Muscle layer of duodenum (tissue), 2 donors: ENCODE results near the gene NOSIP.
A peak's percentile ranks its signal among the peaks of the same experiment; 100 is the strongest.

ENCODE experiments used
- H3K27ac ChIP-seq: one replicate; pipeline ENCODE4 v1.7.0; 2013; ENCODE audit warnings: mild to moderate bottlenecking, low read length
- H3K27me3 ChIP-seq: one replicate; pipeline ENCODE4 v1.7.0; 2013; ENCODE audit warnings: low read depth, mild to moderate bottlenecking, control low read depth, low read length
- H3K36me3 ChIP-seq, 2 donors: one replicate each; pipeline ENCODE4 v1.7.0; 2013; ENCODE audit warnings: low read length in 2 of 2, control low read depth in 1 of 2, mild to moderate bottlenecking in 1 of 2; ENCODE audit not compliant: insufficient read depth in 2 of 2, control insufficient read depth in 1 of 2
- H3K4me1 ChIP-seq, 2 donors: one replicate each; pipeline ENCODE4 v1.7.0; 2013; ENCODE audit warnings: low read length in 2 of 2, mild to moderate bottlenecking in 2 of 2, control low read depth in 1 of 2, moderate library complexity in 1 of 2; ENCODE audit not compliant: insufficient read depth in 2 of 2, control insufficient read depth in 1 of 2
- H3K4me3 ChIP-seq, 2 donors: one replicate each; pipeline ENCODE4 v1.7.0; 2013; ENCODE audit warnings: low read length in 2 of 2, low read depth in 1 of 2, mild to moderate bottlenecking in 1 of 2
- H3K9me3 ChIP-seq, 2 donors: one replicate each; pipeline ENCODE4 v1.7.0; 2013; ENCODE audit warnings: low read length in 2 of 2, control low read depth in 1 of 2, mild to moderate bottlenecking in 1 of 2; ENCODE audit not compliant: control insufficient read depth in 1 of 2
- donor health status: healthy.

Gene NOSIP

GRCh38 chr19:49538643-49539042 lies 41.7 kb downstream of the NOSIP start:
- H3K36me3 ChIP-seq: peaks cover 11 to 16% of the 10 kb centered on the region in 2 donors
- H3K4me1 ChIP-seq: peaks cover 0 to 5% of the 10 kb centered on the region in 2 donors

DNA sequence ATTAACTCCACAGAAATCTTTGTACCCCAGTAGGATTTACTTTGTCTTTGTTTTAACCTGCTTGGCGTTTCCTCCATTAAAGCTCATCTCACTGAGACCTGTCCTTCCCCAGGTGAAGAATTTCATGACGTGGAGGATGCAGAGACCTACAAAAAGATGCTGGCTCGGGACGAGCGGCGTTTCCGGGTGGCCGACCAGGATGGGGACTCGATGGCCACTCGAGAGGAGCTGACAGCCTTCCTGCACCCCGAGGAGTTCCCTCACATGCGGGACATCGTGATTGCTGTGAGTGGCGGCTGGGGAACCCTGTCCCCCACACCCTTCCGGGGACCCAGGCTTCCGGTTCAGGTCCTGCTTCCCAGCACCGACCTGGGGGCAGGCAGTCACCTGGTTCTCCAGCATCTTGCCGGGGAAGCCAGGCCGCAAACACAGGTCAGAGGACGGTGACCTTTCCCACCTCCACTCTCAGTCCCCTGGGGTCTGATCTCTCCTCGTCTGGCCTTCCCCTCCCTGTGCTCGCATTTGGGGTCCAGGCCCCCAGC lies 43.4 kb downstream of the NOSIP start:
- H3K27me3 ChIP-seq: no peaks in the 10 kb centered on the region
- H3K9me3 ChIP-seq: no peaks in the 10 kb centered on the region

More at GRCh38 chr19:49538643-49539042, 41.7 kb downstream of the NOSIP start:
- H3K4me3 ChIP-seq: no peak overlapping the region
- no peak overlapping the region for H3K27ac ChIP-seq
- no peaks in the 10 kb centered on the region for H3K27me3 ChIP-seq
- H3K9me3 ChIP-seq: no peaks in the 10 kb centered on the region

GRCh38 chr19:49534632-49535385 lies 45.5 kb downstream of the NOSIP start:
- peaks cover 0 to 10% of the 10 kb centered on the region in 2 donors for H3K4me1 ChIP-seq
- peak overlapping the region; percentile 39 to 73 for H3K4me3 ChIP-seq
- H3K27ac ChIP-seq: no peak overlapping the region
- H3K27me3 ChIP-seq: no peaks in the 10 kb centered on the region
- H3K9me3 ChIP-seq: no peaks in the 10 kb centered on the region
- H3K36me3 ChIP-seq: peaks cover 10 to 11% of the 10 kb centered on the region in 2 donors

More for the DNA sequence above, 43.4 kb downstream of the NOSIP start:
- no peak overlapping the region for H3K27ac ChIP-seq
- peaks cover 0 to 10% of the 10 kb centered on the region in 2 donors for H3K4me1 ChIP-seq
- H3K4me3 ChIP-seq: no peak overlapping the region
- H3K36me3 ChIP-seq: peaks cover 10 to 11% of the 10 kb centered on the region in 2 donors

GRCh38 chr19:49533551-49534488 lies 46.5 kb downstream of the NOSIP start:
- Histone ChIP-seq H3K4me1 (peaks cover 0 to 10% of the 10 kb centered on the region in 2 donors), H3K36me3 (peaks cover 4 to 5% of the 10 kb centered on the region in 2 donors), H3K4me3 (peak overlapping the region; percentile 39 to 73), H3K9me3 (no peaks in the 10 kb centered on the region), H3K27ac (no peak overlapping the region), H3K27me3 (no peaks in the 10 kb centered on the region)

- Histone ChIP-seq H3K4me3 (no peak overlapping the region), H3K9me3 (no peaks in the 10 kb centered on the region), H3K27me3 (no peaks in the 10 kb centered on the region), H3K36me3 (no peaks in the 10 kb centered on the region), H3K27ac (no peak overlapping the region), H3K4me1 (peaks cover 0 to 16% of the 10 kb centered on the region in 2 donors)
These were observed 49.6 kb downstream of the NOSIP start for GRCh38 chr19:49530708-49531107.

DNA sequence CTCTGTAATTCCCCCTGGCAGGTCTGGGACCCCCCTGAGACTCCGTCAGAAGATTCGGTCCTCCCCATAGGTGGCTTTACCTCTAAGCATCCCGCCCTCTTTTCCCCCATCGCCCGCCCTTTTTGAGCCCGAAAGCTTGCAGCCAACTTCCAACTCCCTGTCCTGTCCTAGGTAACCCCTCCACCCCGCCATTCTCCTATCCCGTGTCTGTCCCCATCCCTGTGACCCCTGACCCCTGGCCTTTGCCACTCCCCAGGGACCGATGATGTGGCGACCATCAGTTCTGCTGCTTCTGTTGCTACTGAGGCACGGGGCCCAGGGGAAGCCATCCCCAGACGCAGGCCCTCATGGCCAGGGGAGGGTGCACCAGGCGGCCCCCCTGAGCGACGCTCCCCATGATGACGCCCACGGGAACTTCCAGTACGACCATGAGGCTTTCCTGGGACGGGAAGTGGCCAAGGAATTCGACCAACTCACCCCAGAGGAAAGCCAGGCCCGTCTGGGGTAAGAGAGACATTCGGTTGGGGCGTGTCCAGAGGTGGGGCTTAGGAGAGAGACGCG lies 52.1 kb downstream of the NOSIP start:
- Histone ChIP-seq H3K27ac (no peak overlapping the region), H3K4me3 (peak overlapping the region; percentile 33 to 65), H3K27me3 (no peaks in the 10 kb centered on the region), H3K36me3 (peaks cover 0 to 13% of the 10 kb centered on the region in 2 donors), H3K9me3 (no peaks in the 10 kb centered on the region), H3K4me1 (peaks cover 0 to 9% of the 10 kb centered on the region in 2 donors)

- Histone ChIP-seq H3K27me3 (no peaks in the 10 kb centered on the region), H3K4me1 (peaks cover 0 to 6% of the 10 kb centered on the region in 2 donors), H3K4me3 (no peak overlapping the region), H3K36me3 (peaks cover 0 to 13% of the 10 kb centered on the region in 2 donors), H3K27ac (no peak overlapping the region), H3K9me3 (no peaks in the 10 kb centered on the region)
These were observed 55.4 kb downstream of the NOSIP start for GRCh38 chr19:49524812-49525455.

- no peaks in the 10 kb centered on the region for H3K9me3 ChIP-seq
- H3K27ac ChIP-seq: no peak overlapping the region
- peaks cover 0 to 13% of the 10 kb centered on the region in 2 donors for H3K36me3 ChIP-seq
- H3K27me3 ChIP-seq: no peaks in the 10 kb centered on the region
- H3K4me3 ChIP-seq: no peak overlapping the region
- no peaks in the 10 kb centered on the region for H3K4me1 ChIP-seq
These were observed 59.5 kb downstream of the NOSIP start for GRCh38 chr19:49520705-49521319.

- no peaks in the 10 kb centered on the region for H3K27me3 ChIP-seq
- no peak overlapping the region for H3K4me3 ChIP-seq
- H3K27ac ChIP-seq: no peak overlapping the region
- peaks cover 0 to 5% of the 10 kb centered on the region in 2 donors for H3K36me3 ChIP-seq
- H3K9me3 ChIP-seq: no peaks in the 10 kb centered on the region
- H3K4me1 ChIP-seq: peaks cover 0 to 17% of the 10 kb centered on the region in 2 donors
These were observed 62.3 kb downstream of the NOSIP start for GRCh38 chr19:49518033-49518432.

DNA sequence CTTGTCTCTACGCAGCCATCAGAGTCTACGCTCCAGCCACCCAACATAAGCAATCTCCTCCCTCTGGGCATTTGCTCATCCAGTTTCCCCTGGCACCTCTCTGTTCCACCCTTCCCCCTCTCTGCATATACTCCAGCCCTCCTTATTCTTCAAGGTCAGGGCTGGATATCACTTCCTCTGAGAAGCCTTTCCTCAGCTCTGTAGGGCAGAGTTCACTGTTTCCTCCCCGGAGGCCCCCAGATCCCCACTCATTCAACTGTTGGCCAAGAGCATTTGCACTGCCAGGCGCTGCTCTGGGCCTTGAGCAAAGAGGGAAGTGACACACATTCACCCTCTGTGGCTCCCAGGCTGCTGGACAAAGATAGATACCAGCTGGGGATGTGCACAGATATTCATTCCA lies 64.6 kb downstream of the NOSIP start:
- peaks cover 0 to 5% of the 10 kb centered on the region in 2 donors for H3K36me3 ChIP-seq
- H3K27ac ChIP-seq: no peak overlapping the region
- no peak overlapping the region for H3K4me3 ChIP-seq
- H3K9me3 ChIP-seq: no peaks in the 10 kb centered on the region
- H3K4me1 ChIP-seq: peaks cover 0 to 27% of the 10 kb centered on the region in 2 donors
- no peaks in the 10 kb centered on the region for H3K27me3 ChIP-seq
